Left ventricle myocardium superior (tissue), 1 donor: ENCODE measurements around the gene EEFSEC. TPM values are rescaled to one million over a fixed set of nuclear protein-coding genes. Genes with fewer than 3 reads are reported as not detected.

Source experiments
- ATAC-seq: fragments of 200-7000 bp; cut with Tn5 transposase; one replicate; pipeline ENCODE4 v1.9.1; 2020; ENCODE audit warnings: mild to moderate bottlenecking, moderate library complexity
- DNase-seq: peaks from one replicate; pipeline ENCODE4 v3.0.0-alpha.2; 2020
- intact Hi-C: fragments of 100-400 bp; cut with micrococcal nuclease; formaldehyde crosslinking; loops from one replicate; pipeline ENCODE4 v1.11.0; 2022
- long read RNA-seq: library from polyadenylated mRNA; unstranded; transcript quantifications from one replicate; pipeline ENCODE4 v2.0.0, GENCODE V29; 2021
- total RNA-seq: library from RNA; stranded (reverse); fragmentation: NEBNext Ultra II Directional; extraction: Animal tissue kit (Norgen Biotek cat#: 25700); gene quantifications from one replicate; pipeline ENCODE4 v1.2.1, GENCODE V29; 2021
- donor health status: DM: no; HTN: yes; CAD: no; lungs with severe emphysema.

Gene EEFSEC, protein sequence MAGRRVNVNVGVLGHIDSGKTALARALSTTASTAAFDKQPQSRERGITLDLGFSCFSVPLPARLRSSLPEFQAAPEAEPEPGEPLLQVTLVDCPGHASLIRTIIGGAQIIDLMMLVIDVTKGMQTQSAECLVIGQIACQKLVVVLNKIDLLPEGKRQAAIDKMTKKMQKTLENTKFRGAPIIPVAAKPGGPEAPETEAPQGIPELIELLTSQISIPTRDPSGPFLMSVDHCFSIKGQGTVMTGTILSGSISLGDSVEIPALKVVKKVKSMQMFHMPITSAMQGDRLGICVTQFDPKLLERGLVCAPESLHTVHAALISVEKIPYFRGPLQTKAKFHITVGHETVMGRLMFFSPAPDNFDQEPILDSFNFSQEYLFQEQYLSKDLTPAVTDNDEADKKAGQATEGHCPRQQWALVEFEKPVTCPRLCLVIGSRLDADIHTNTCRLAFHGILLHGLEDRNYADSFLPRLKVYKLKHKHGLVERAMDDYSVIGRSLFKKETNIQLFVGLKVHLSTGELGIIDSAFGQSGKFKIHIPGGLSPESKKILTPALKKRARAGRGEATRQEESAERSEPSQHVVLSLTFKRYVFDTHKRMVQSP
- 17.1 TPM for total RNA-seq
- long read RNA-seq, transcript EEFSEC-201 (7 exons, 2,232 nt) = major isoform, 62 of 80 reads
- long read RNA-seq, partial matches to known transcripts = 6 of 80 reads
- long read RNA-seq, other reads (novel, unspliced or antisense) = 12 of 80 reads

DNA sequence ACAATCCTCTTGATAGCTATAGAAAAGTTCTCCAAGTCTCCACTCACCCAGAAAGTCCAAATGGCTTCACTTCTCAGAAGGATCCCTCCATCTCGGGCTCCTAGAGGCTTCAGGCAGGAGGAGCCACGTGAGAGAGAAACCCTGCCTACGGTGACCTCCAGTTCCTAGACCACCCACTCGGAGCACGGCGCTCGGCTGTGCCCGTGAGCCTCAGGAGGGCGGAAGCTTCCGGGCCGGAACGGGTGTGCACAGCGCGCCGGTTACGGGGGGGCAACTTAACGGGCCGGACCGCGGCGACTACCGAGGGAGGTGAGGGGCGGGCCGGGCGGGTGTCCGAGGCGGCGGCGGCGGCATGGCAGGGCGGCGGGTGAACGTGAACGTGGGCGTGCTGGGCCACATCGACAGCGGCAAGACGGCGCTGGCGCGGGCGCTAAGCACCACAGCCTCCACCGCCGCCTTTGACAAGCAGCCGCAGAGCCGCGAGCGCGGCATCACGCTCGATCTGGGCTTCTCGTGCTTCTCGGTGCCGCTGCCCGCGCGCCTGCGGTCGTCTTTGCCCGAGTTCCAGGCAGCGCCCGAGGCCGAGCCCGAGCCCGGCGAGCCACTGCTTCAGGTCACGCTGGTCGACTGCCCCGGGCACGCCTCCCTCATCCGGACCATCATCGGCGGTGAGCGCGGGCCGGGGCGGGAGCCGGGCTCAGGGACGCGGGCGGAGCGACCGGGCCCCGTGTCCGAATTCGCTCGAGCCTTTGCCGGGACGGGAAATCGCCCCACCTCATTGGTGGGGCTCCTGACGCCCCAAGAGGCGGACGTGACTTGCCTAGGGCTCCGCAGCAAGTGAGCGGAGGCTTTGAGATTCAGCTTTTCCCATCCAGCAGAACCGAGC lies at the start of gene EEFSEC:
TSS of gene EEFSEC (plus strand) at position 326 of the 886 bp plus-strand sequence. CDS start at position 353, 27 bp downstream.
- DNase-seq (peak; percentile 88), ATAC-seq (peak; percentile 91)
- intact Hi-C loops = no loop called here

DNA sequence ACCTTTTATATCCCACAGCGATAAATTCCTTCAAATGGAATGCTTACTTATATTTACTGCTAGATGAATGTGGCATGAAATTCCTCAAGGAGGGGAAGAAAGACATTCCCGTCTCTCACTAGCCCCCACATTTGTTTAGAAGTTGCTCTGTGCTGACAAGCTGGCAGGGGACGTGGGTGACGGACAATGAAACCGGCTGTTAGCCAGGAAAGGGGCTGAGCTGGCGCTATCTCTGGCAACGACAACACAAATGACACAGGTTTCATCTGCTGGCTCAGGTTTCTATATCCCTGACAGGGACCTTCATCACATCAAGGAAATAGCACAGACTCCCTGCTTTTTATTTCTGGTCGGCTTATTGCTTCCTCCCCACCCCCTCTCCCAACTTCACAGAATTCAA lies 45.4 kb upstream of the EEFSEC start:
- ATAC-seq (peak; percentile 86), DNase-seq (peak; percentile 55)
- intact Hi-C loops = no loop called here

DNA sequence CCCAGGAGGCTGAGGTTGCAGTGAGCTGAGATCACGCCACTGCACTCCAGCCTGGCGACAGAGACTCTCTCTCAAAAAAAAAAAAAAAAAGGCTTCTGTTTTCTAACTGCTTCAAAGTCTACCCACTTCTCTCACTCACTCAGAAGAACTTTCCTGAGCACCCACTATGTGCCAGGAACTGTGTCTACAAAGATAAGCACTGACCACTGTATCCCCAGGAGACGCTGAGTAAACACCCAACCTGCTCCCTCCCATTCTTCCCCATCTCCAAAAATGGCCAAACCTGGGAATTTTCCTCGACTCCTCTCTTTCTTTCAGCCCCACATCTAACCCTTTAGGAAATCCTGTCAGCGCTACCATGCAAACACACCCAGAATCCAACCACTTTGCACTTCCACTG lies 42.1 kb upstream of the EEFSEC start:
- intact Hi-C loops = no loop called here
- ATAC-seq (no peak), DNase-seq (no peak)

DNA sequence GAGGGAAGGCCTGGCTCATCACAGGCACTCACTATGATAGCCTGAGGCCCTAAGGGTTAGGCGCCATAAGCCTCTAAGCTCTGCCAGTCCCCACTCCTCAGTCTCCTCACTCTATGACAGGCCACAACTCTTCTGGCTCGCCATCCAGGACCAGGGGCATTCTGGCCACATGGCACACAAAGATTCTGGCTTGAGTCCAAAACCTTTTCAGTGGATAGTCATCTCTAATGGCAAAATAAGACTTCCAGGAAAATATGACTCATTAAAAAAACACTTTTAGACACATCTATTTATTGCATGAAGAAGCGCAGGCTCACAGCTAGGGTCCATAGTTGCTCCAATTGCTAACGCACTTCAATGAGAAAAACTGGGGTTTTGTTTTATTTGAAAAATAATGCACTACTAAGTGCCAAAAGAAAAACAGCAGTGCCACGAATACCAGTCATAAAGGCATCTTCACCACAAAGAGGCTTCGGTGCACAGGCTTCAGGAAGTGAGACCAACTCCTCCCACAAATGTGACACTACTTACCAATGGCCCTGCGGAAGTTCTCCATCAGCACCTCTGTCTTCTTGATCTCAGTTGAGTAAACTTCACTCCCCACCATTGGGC lies 40.8 kb upstream of the EEFSEC start:
- no peak for ATAC-seq
- intact Hi-C loops = no loop called here
- DNase-seq = no peak

DNA sequence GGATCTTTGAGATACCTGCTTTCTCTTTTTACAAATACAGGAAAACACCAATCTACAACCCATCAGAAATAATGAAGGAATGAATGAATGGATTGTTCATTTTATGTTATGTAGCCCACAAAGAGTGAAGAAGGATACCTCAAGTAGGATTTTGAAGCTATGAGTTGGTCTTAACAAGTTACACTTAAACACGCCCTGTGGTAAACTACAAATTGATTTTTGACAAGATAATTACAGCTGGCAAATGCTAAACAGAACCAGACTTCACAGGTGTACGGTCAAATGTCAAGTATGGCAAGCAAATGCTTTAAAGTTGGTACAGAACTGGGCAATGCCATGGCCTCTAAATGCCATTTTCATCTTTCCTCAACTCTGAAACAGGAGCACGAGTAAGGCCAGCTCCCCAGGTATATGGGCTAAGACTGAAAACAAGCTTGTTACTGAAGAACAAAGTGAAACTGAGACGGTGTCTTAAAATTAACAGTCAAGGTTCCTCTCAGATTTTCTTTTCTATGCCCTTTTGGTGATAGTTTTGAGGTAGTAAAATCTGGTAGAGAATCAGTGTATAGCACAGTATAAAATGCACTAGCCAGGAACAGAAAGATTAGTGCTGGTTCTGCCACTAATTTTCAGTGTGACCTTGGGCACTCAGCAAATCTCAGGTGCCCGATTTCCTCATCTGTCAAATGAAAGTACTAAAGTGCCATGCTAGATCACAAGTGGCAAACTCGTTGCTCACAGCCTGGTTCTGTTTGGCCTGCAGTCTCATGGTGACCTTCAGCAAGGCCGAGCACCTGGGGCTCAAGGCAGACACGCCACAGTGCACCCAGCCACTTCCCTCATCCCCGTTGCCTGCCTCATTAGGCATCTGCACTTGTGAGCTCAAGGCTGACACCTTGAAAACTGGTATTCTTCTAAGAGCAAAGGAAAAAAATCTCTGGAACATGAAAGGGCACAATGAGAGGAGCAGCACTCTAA lies 39.2 kb upstream of the EEFSEC start:
- intact Hi-C loops = no loop called here
- peak; percentile 37 for DNase-seq
- ATAC-seq = peak; percentile 87

DNA sequence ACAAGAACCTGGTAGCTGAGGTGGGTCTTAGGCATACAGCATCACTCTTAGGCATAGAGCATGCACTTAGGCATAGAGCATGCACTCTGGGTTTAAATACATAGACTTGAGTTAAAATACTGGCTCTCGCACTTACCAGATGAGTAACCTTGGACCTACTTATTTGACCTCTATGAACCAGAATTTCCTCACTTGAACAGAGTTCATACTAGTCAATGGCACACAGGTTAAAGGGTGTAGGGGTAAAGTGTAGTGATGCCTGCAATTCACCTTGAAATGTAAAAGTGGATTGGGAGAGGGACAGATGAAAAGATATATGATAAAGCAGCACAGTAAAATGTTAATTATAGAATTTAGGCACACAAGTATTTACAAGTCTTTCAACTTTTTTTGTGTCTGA lies 31.3 kb upstream of the EEFSEC start:
- DNase-seq (no peak), ATAC-seq (no peak)
- intact Hi-C loops = no loop called here

DNA sequence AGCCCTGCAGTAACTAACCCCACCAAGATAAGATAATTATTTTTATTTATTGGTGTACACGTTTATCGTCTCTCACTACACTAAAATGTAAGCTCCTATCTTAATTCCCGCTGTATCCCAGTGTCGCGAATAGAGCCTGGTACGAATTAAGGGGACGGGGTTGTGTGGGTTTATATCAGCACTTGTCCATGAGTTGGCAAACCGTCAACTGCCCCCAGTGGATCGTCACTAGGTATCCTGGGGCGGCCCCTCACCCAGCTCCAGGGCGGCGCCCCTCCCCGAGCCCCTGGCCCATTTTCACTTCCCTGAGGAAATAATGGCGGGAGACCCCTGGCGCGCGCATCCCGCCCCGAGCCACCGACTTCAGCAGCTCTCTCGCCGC lies 30.1 kb upstream of the EEFSEC start:
- ATAC-seq (no peak), DNase-seq (no peak)
- intact Hi-C loops = no loop called here

DNA sequence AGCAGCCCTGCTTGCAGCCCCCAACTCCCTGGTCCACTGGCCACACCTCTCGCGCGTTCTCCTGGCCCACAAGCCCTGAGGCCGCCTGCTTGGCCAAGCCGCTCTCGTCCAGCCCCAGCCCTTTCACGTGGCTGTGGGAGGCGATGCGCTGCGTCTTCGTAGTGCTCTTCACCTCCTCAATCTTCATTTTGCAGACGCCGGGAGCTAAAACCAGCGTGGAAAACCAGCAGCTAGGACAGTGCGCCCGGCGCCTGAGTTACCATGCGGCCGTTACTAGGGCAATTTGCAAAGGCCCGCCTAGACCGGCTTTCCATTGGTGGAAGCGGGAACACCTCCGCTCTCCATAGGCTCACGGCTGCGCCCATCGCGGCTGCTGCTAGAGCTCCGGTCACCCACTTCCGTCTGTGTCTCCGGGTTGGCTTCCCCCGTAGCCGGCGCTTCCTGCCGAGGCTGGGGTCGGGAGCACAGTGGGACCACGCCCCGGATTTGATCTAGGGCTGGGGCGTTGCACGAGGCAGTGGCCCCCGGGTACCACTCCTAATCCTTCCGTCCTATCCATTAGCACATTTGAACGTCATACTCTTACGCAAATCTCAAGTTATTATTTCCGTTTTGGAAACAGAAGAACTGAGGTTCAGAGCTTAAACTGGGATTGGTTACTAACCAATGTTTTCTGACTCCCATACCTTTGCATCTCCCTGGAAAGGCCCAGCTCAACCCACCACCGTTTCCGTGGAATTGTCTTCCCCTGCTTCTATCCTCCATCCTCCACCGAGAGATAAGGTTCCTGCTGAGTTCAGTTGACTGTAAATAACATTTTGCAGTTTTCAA lies 29.5 kb upstream of the EEFSEC start, which contains the start of gene RUVBL1:
TSS of gene RUVBL1 (minus strand) at position 275 of the 831 bp plus-strand sequence. CDS start at position 187, 88 bp downstream.
- intact Hi-C loops = no loop called here
- ATAC-seq = peak; percentile 99
- DNase-seq = peak; percentile 98

DNA sequence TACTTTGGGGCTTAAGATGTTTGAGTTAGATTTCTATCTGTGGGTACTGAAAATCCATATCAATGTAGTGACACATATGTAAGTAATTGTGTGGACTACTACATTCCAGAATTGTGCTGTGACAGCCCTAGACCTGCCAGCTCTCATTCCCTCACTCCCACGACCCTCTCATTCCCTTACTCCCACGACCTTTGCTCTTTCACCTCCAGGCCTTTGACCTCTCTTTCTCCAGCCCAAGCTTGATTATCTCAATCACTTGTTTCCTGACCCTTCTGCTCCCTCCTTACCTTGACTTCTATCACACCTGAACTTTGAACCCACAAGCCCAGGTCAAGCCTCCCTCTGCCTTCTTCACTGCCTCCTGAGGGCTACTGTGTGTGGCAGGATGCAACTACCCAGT lies 26.0 kb upstream of the EEFSEC start:
- intact Hi-C loops = no loop called here
- DNase-seq (no peak), ATAC-seq (no peak)

DNA sequence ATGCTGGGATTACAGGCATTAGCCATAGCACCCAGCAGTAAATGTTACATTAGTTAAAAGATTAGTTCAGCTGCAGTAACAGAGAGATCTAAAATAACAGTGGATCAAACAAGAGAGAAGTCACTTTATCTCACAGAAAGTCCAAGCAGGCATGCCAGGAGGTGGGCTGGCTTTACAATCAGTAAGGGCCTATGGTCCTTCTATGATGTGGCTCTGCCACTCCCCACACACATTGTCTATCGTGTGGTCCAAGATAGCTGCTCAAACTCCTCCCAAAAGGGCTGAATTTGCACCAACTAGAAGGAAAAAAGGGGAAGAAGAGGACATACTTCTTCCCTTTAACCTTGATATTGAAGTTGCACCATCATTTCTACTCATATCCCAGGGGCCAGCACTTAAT lies 25.0 kb upstream of the EEFSEC start:
- ATAC-seq (no peak), DNase-seq (no peak)
- intact Hi-C loops = no loop called here

DNA sequence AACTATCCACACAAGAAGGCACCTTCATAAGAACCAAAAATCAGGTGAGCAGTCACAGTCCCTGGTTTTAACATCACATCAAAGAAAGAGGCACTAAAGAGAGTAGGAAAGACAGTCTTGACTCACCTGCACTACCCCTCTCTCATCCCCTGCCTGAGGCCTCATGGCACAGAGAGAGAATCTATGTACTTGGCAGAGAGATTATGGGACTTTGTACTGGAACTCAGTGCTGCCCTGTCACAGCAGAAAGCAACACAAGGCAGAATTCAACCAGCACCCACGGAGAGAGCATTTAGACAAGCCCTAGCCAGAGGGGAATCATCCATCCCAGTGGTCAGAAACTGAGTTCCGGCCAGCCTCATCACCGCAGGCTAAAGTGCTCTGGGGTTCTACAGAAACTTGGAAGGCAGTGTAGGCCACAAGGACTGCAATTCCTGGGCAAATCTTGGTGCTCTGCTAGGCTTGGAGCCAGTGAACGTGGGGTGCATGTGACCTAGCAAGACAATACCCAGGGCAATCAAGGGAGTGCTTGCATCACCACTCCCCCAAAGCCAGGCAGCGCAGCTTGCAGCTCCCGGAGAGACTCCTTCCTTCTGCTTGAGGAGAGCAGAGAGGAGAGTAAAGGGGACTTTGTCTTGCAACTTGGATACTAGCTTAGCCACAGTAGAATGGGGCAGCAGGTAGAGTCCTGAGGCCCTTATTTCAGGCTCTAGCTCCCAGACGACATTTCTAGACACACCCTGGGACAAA lies 21.2 kb upstream of the EEFSEC start:
- DNase-seq = no peak
- no peak for ATAC-seq
- intact Hi-C loops = loop anchor here (5.0 kb wide), 1 partner anchor 40 kb away; no protein-coding TSS in a partner anchor

DNA sequence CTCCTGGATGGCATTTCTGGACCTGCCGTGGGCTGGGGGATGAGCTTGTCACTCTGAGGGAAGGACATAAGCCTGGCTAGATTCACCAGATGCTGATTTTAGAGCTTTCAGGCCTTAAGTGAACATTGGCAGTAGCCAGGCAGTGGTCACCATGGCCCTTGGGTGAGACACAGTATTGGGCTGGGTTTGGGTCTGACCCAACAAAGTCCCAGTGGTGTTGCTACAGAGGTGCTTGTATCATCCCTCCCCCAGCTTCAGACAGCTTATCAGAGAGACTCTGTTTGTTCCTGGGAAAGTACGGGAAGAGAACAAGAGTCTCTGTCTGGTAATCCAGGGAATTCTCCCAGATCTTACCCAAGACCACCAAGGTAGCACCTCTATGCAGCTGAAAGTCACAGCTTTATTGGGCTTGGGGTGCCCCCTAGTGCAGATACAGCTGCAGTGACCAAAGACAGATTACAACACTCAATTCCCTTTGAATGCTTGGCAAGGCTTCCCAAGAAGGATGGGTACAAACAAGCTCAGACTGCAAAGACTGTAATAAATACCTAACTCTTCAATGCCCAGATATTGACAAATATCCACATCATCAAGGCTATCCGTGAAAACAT lies 19.9 kb upstream of the EEFSEC start:
- ATAC-seq = peak; percentile 76
- intact Hi-C loops = loop anchor here (5.0 kb wide), 1 partner anchor 41 kb away; no protein-coding TSS in a partner anchor
- no peak for DNase-seq

DNA sequence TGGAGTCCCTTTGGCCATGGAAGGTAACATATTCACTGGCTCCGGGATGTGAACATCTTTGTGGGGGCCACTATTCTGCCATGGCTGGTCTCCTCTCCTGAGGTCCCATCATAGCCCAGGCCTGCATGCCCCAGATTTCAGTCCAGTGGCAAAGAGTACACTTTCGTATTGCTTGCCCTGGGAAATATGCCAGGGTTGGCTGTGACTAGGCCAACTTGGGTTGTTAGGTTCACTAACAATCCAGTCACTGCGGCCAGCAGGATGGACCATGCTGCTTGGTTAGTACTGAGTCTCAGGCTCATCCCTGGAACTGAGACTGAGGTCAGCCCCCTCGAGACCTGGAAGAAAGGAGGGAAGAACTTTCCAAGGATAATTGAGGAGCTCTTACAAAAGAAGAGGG lies 9.8 kb upstream of the EEFSEC start:
- intact Hi-C loops = no loop called here
- ATAC-seq (no peak), DNase-seq (no peak)

DNA sequence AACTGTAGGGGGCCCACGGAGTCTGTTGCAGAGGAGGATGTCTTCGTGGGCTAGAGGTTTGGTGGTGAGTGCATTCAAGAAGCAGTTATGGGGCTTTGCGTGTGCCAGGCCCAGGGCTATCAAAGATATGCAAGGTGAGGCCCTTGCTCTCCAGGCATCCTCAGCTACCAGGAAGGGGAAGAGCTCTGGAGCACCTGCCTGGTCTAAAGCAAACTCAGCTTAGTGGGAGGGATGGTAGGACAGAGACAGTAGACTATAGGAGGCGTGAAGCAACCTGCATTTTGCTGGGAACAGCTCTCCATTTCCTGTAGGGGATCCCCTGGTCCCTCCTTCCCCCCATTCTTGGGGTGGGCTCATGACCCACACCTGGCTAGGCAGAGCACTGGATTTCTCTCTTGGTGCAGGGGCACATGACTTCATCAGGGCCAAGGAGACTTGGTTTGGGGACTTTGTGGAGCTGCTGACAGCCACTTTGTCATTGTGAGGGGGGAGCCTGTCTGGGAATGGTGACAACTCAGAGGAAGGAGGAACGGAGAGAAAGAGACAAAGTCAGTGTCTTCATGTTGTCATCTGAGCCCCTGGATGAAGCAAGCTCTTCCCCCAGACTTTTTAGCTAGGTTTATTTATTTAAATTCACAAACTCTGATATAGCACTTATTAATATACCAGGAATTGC lies 8.6 kb upstream of the EEFSEC start:
- DNase-seq = no peak
- intact Hi-C loops = no loop called here
- no peak for ATAC-seq

DNA sequence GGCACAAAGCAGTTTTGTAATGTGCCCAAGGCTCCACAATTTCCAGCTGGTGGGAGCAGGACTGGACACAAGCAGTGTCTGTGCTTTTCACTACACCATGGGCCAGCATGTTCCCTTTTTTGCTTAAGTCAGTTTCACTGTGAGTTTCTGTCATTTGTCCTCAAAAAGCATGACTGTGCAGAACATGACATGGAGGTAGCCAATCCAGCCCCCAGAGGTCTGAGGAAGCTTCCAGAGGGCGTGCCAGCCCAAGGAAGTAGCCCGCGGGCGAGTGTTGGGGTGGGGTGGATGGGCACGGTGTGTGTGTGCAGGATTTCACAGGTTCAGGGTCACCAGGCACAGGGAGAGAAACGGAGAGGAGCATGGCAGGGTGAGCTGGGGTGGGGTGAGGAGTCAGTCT lies 8.0 kb upstream of the EEFSEC start:
- intact Hi-C loops = no loop called here
- DNase-seq (peak; percentile 57), ATAC-seq (peak; percentile 61)
